ENCODE results near the gene PCSK6. TPM values are rescaled to one million over a fixed set of nuclear protein-coding genes. Genes with fewer than 3 reads are reported as not detected.
"Not testable (repeated sequence)": the region's sequence is repeated elsewhere in the genome, so short reads cannot be mapped to it uniquely, and the experiment has no call there.

Gene PCSK6
- total RNA-seq, 1 donor: 6.6 TPM

- H3K4me3 ChIP-seq (ENCODE audit: low read length): no peak overlapping the region
- no peaks in the 10 kb centered on the region for H3K4me1 ChIP-seq (ENCODE audit: insufficient read depth, low read length)
- H3K9me3 ChIP-seq (ENCODE audit: low read depth, low read length): no peaks in the 10 kb centered on the region
- H3K27me3 ChIP-seq (ENCODE audit: insufficient read depth, low read length): no peaks in the 10 kb centered on the region
Measured at GRCh38 chr15:101470548-101471239, 18.8 kb downstream of the PCSK6 start.

- Histone ChIP-seq H3K4me3 (ENCODE audit: low read length) (no peak overlapping the region), H3K27me3 (ENCODE audit: insufficient read depth, low read length) (no peaks in the 10 kb centered on the region), H3K9me3 (ENCODE audit: low read depth, low read length) (no peaks in the 10 kb centered on the region), H3K4me1 (ENCODE audit: insufficient read depth, low read length) (no peaks in the 10 kb centered on the region)
Measured at GRCh38 chr15:101469520-101470288, 19.8 kb downstream of the PCSK6 start.

GRCh38 chr15:101466188-101466587, 23.3 kb downstream of the PCSK6 start:
- Histone ChIP-seq H3K4me1 (ENCODE audit: insufficient read depth, low read length) (no peaks in the 10 kb centered on the region), H3K9me3 (ENCODE audit: low read depth, low read length) (no peaks in the 10 kb centered on the region), H3K27me3 (ENCODE audit: insufficient read depth, low read length) (no peaks in the 10 kb centered on the region), H3K4me3 (ENCODE audit: low read length) (no peak overlapping the region)

- Histone ChIP-seq H3K9me3 (ENCODE audit: low read depth, low read length) (no peaks in the 10 kb centered on the region), H3K4me3 (ENCODE audit: low read length) (no peak overlapping the region), H3K27me3 (ENCODE audit: insufficient read depth, low read length) (peaks cover 4% of the 10 kb centered on the region), H3K4me1 (ENCODE audit: insufficient read depth, low read length) (no peaks in the 10 kb centered on the region)
Measured at GRCh38 chr15:101464999-101465669, 24.4 kb downstream of the PCSK6 start.

- Histone ChIP-seq H3K27me3 (ENCODE audit: insufficient read depth, low read length) (peaks cover 4% of the 10 kb centered on the region), H3K9me3 (ENCODE audit: low read depth, low read length) (no peaks in the 10 kb centered on the region)
Measured at GRCh38 chr15:101464256-101464998, 25.1 kb downstream of the PCSK6 start.

GRCh38 chr15:101463696-101464095, 25.8 kb downstream of the PCSK6 start:
- not testable (repeated sequence) for H3K27me3 ChIP-seq (ENCODE audit: insufficient read depth, low read length); H3K4me1 ChIP-seq (ENCODE audit: insufficient read depth, low read length); H3K4me3 ChIP-seq (ENCODE audit: low read length); H3K9me3 ChIP-seq (ENCODE audit: low read depth, low read length)

More at GRCh38 chr15:101464256-101464998, 25.1 kb downstream of the PCSK6 start:
- no peak overlapping the region for H3K4me3 ChIP-seq (ENCODE audit: low read length)
- H3K4me1 ChIP-seq (ENCODE audit: insufficient read depth, low read length): no peaks in the 10 kb centered on the region

- Histone ChIP-seq H3K27me3 (ENCODE audit: insufficient read depth, low read length) (peaks cover 4% of the 10 kb centered on the region), H3K9me3 (ENCODE audit: low read depth, low read length) (no peaks in the 10 kb centered on the region), H3K4me3 (ENCODE audit: low read length) (no peak overlapping the region), H3K4me1 (ENCODE audit: insufficient read depth, low read length) (no peaks in the 10 kb centered on the region)
Measured at GRCh38 chr15:101463270-101463669, 26.2 kb downstream of the PCSK6 start.

GRCh38 chr15:101461097-101461496, 28.4 kb downstream of the PCSK6 start:
- no peaks in the 10 kb centered on the region for H3K9me3 ChIP-seq (ENCODE audit: low read depth, low read length)
- peaks cover 6% of the 10 kb centered on the region for H3K4me1 ChIP-seq (ENCODE audit: insufficient read depth, low read length)
- peaks cover 4% of the 10 kb centered on the region for H3K27me3 ChIP-seq (ENCODE audit: insufficient read depth, low read length)
- H3K4me3 ChIP-seq (ENCODE audit: low read length): no peak overlapping the region

GRCh38 chr15:101459579-101460300, 29.8 kb downstream of the PCSK6 start:
- Histone ChIP-seq H3K4me3 (ENCODE audit: low read length) (no peak overlapping the region), H3K9me3 (ENCODE audit: low read depth, low read length) (no peaks in the 10 kb centered on the region), H3K4me1 (ENCODE audit: insufficient read depth, low read length) (peaks cover 20% of the 10 kb centered on the region)

GRCh38 chr15:101458908-101459578, 30.5 kb downstream of the PCSK6 start:
- no peak overlapping the region for H3K4me3 ChIP-seq (ENCODE audit: low read length)
- H3K27me3 ChIP-seq (ENCODE audit: insufficient read depth, low read length): peaks cover 4% of the 10 kb centered on the region
- peaks cover 26% of the 10 kb centered on the region for H3K4me1 ChIP-seq (ENCODE audit: insufficient read depth, low read length)
- no peaks in the 10 kb centered on the region for H3K9me3 ChIP-seq (ENCODE audit: low read depth, low read length)

More at GRCh38 chr15:101459579-101460300, 29.8 kb downstream of the PCSK6 start:
- peaks cover 4% of the 10 kb centered on the region for H3K27me3 ChIP-seq (ENCODE audit: insufficient read depth, low read length)

- peaks cover 4% of the 10 kb centered on the region for H3K27me3 ChIP-seq (ENCODE audit: insufficient read depth, low read length)
- peaks cover 26% of the 10 kb centered on the region for H3K4me1 ChIP-seq (ENCODE audit: insufficient read depth, low read length)
- H3K9me3 ChIP-seq (ENCODE audit: low read depth, low read length): no peaks in the 10 kb centered on the region
- no peak overlapping the region for H3K4me3 ChIP-seq (ENCODE audit: low read length)
Measured at GRCh38 chr15:101458158-101458900, 31.2 kb downstream of the PCSK6 start.

- peaks cover 26% of the 10 kb centered on the region for H3K4me1 ChIP-seq (ENCODE audit: insufficient read depth, low read length)
- H3K4me3 ChIP-seq (ENCODE audit: low read length): no peak overlapping the region
- H3K9me3 ChIP-seq (ENCODE audit: low read depth, low read length): no peaks in the 10 kb centered on the region
- peaks cover 4% of the 10 kb centered on the region for H3K27me3 ChIP-seq (ENCODE audit: insufficient read depth, low read length)
Measured at GRCh38 chr15:101457696-101458095, 31.8 kb downstream of the PCSK6 start.

- Histone ChIP-seq H3K4me1 (ENCODE audit: insufficient read depth, low read length) (peaks cover 39% of the 10 kb centered on the region), H3K9me3 (ENCODE audit: low read depth, low read length) (no peaks in the 10 kb centered on the region), H3K27me3 (ENCODE audit: insufficient read depth, low read length) (peaks cover 4% of the 10 kb centered on the region), H3K4me3 (ENCODE audit: low read length) (no peak overlapping the region)
Measured at GRCh38 chr15:101456057-101456739, 33.3 kb downstream of the PCSK6 start.

Data from mononuclear cell (primary cell).